BJ (cell line): ENCODE data around the gene LHFPL5. TPM values are rescaled to one million over a fixed set of nuclear protein-coding genes. Genes with fewer than 3 reads are reported as not detected.

Experiments used
- CTCF ChIA-PET: fragments of 350-600 bp; formaldehyde crosslinking; extraction: SDS; loops from one replicate; lab custom pipeline; 2021; ENCODE audit warnings: antibody characterized with exemption, inconsistent platforms; lab: Yijun Ruan, JAX
- POLR2A ChIA-PET: fragments of 300-600 bp; sonication (Branson Sonifier 250); formaldehyde crosslinking; extraction: SDS; loops from one replicate; lab custom pipeline; 2021; ENCODE audit warnings: antibody characterized with exemption; lab: Charles Lee
- DNase-seq: peaks from one replicate; pipeline ENCODE4 v3.0.0-alpha.2; 2011; ENCODE audit warnings: low read depth
- H3K27me3 ChIP-seq: 2 replicates; pipeline ENCODE4 v1.6.0; 2011; ENCODE audit warnings: low read length; ENCODE audit not compliant: control insufficient read depth, insufficient read depth
- H3K36me3 ChIP-seq: 2 replicates; pipeline ENCODE4 v1.5.1; 2011; ENCODE audit warnings: low read length; ENCODE audit not compliant: control insufficient read depth, insufficient read depth
- H3K4me3 ChIP-seq: 2 replicates; pipeline ENCODE4 v1.5.1; 2011; ENCODE audit warnings: low read depth, mild to moderate bottlenecking, control low read depth, low read length
- CTCF ChIP-seq: IDR thresholded peaks from 2 replicates; pipeline ENCODE4 v1.5.1; 2011; ENCODE audit warnings: low read depth, mild to moderate bottlenecking, control low read depth, inconsistent platforms, low read length, moderate library complexity; ENCODE audit not compliant: insufficient read depth
- polyA plus RNA-seq: library from polyadenylated mRNA; depleted of rRNA; stranded (reverse); fragments of >200 nt; gene quantifications from 2 replicates; pipeline ENCODE4 v1.2.3, GENCODE V29; 2011

Gene LHFPL5
- polyA plus RNA-seq, 1 experiment: not detected

DNA sequence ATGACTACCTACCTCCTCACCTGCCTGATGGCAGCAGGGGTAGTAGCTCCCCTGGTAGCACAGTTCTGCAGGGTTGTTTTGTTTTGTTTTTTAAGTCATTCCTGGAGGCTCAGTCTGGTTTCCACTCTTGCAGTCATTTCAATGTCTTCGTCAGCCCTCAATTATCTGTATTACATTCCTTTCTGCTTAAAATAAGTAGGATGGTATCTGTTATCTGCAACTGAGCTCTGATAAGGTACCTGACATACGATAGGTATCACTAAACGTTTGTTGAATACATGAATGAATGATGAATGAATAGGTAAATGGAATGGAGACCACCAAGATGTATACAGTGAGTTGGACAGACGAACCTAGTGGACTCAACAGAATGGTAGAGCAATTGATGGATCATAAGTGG lies 35.9 kb upstream of the LHFPL5 start:
- TF ChIP-seq CTCF: no peak
- Histone ChIP-seq H3K4me3 (no peak overlapping the region), H3K36me3 (no peaks in the 10 kb centered on the region), H3K27me3 (peaks cover 4% of the 10 kb centered on the region)
- no peak for DNase-seq
- ChIA-PET POLR2A (interaction anchor here (0.5 kb wide), 1 partner anchor 247 kb away, joined by 3 read pairs; no protein-coding TSS in a partner anchor), CTCF (interaction anchor here (0.8 to 2.0 kb wide), 2 partner anchors 10 to 18 kb away, joined by 3 to 6 read pairs; no protein-coding TSS in a partner anchor)

- no peaks in the 10 kb centered on the region for H3K36me3 ChIP-seq
- H3K27me3 ChIP-seq: peaks cover 10% of the 10 kb centered on the region
- ChIA-PET CTCF (interaction anchor here (0.8 to 1.1 kb wide), 2 partner anchors 11 to 25 kb away, joined by 3 read pairs; partner anchors contain the start of gene CLPS), POLR2A (no interaction called here)
- H3K4me3 ChIP-seq: no peak overlapping the region
- no peak for TF ChIP-seq CTCF
- no peak for DNase-seq
Measured at GRCh38 chr6:35771343-35771627, 33.9 kb upstream of the LHFPL5 start.

- H3K36me3 ChIP-seq: no peaks in the 10 kb centered on the region
- H3K4me3 ChIP-seq: no peak overlapping the region
- TF ChIP-seq CTCF: no peak
- POLR2A ChIA-PET: no interaction called here
- DNase-seq: no peak
- H3K27me3 ChIP-seq: peaks cover 16% of the 10 kb centered on the region
- CTCF ChIA-PET: interaction anchor here (1.7 kb wide), 1 partner anchor 14 kb away, joined by 3 read pairs; no protein-coding TSS in a partner anchor
Measured at GRCh38 chr6:35774116-35774794, 30.9 kb upstream of the LHFPL5 start.

DNA sequence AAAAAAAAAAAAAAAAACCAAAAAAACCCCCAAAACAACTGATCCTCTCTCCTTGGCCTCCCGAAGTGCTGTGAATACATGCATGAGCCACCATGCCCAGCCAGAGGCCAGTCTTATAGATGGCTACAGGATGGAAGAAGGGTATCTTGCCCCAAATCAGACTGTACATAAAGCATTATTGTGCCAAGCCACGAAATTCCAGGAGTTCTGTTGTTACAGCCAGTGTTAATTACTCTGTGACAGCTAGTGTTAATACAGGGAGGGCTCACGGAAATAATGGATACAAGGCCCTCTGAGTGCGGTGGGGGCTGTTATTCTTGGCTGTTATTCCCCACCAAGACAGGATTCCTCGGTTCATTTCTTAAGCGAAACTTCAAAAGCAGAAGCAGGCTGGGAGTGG lies 30.1 kb upstream of the LHFPL5 start:
- TF ChIP-seq CTCF: no peak
- DNase-seq: no peak
- CTCF ChIA-PET: no interaction called here
- Histone ChIP-seq H3K4me3 (no peak overlapping the region), H3K27me3 (peaks cover 16% of the 10 kb centered on the region), H3K36me3 (no peaks in the 10 kb centered on the region)
- POLR2A ChIA-PET: no interaction called here

GRCh38 chr6:35776364-35777215 lies 28.6 kb upstream of the LHFPL5 start, which contains the start of gene CLPSL2:
TSS of gene CLPSL2 (plus strand) at chr6:35776598. CDS start at chr6:35776619, 21 bp downstream.
- ChIA-PET CTCF (no interaction called here), POLR2A (no interaction called here)
- Histone ChIP-seq H3K36me3 (no peaks in the 10 kb centered on the region), H3K4me3 (peak within 1 kb of the TSS; percentile 10), H3K27me3 (peaks cover 16% of the 10 kb centered on the region)
- no peak for TF ChIP-seq CTCF
- no peak for DNase-seq
